H1 (cell line): ENCODE measurements around the gene NOC2L. TPM values are rescaled to one million over a fixed set of nuclear protein-coding genes. Genes with fewer than 3 reads are reported as not detected.

Experiments used
- CTCF ChIA-PET: fragments of 300-600 bp; sonication (Branson Sonifier 250); formaldehyde crosslinking; loops from one replicate; lab custom pipeline; 2021; ENCODE audit not compliant: partially characterized antibody; lab: Charles Lee
- POLR2A ChIA-PET: fragments of 300-600 bp; sonication (Branson Sonifier 250); formaldehyde crosslinking; loops from one replicate; lab custom pipeline; 2021; ENCODE audit warnings: inconsistent platforms; ENCODE audit not compliant: partially characterized antibody; lab: Charles Lee
- DNase-seq, 2 experiments: peaks; one replicate each; pipeline versions ENCODE4 v3.0.0 to v3.0.0-alpha.2; 2010 to 2022; ENCODE audit warnings: low spot score in 2 of 2, low read depth in 1 of 2, mixed read lengths in 1 of 2
- FAIRE-seq: peaks from 2 replicates; lab custom pipeline; 2011; peaks lifted over from hg19 to GRCh38; lab: Jason Lieb, UNC
- H2AFZ ChIP-seq: 2 replicates; pipeline ENCODE4 v1.8.1; 2012; ENCODE audit warnings: low read length, inconsistent platforms
- H2AK5ac ChIP-seq: 2 replicates; pipeline ENCODE4 v1.6.1; 2013; ENCODE audit warnings: low read depth, low read length
- H2BK120ac ChIP-seq: replicated peaks from 2 replicates; pipeline ENCODE3; 2013; ENCODE audit warnings: low read depth, low read length, inconsistent platforms
- H2BK12ac ChIP-seq: 2 replicates; pipeline ENCODE4 v1.6.1; 2013; ENCODE audit warnings: low read depth, low read length
- H2BK15ac ChIP-seq: 2 replicates; pipeline ENCODE4 v1.6.1; 2013; ENCODE audit warnings: low read length
- H2BK20ac ChIP-seq: 2 replicates; pipeline ENCODE4 v1.6.1; 2013; ENCODE audit warnings: low read length
- H2BK5ac ChIP-seq: 2 replicates; pipeline ENCODE4 v1.6.1; 2013; ENCODE audit warnings: low read depth, low read length
- H3K14ac ChIP-seq: 2 replicates; pipeline ENCODE4 v1.6.1; 2013; ENCODE audit warnings: inconsistent platforms; ENCODE audit not compliant: insufficient read length
- H3K18ac ChIP-seq: 2 replicates; pipeline ENCODE4 v1.6.1; 2013; ENCODE audit warnings: low read length; ENCODE audit errors: extremely low read depth
- H3K23ac ChIP-seq: 2 replicates; pipeline ENCODE4 v1.6.1; 2013; ENCODE audit warnings: inconsistent platforms; ENCODE audit not compliant: insufficient read length
- H3K23me2 ChIP-seq: 2 replicates; pipeline ENCODE4 v1.6.1; 2013; ENCODE audit warnings: low read depth, low read length
- H3K27ac ChIP-seq: 2 replicates; pipeline ENCODE4 v1.6.1; 2011; ENCODE audit warnings: low read depth, low read length, inconsistent platforms
- H3K27me3 ChIP-seq, 4 experiments: replicated peaks in 1 of 4; 1 replicate in 1 of 4; 2 replicates in 3 of 4; pipeline versions ENCODE4 v1.6.1 to v1.8.1; 2011 to 2013; ENCODE audit warnings: low read length in 3 of 4, mild to moderate bottlenecking in 3 of 4, inconsistent platforms in 2 of 4, mixed read lengths in 2 of 4, moderate library complexity in 1 of 4; ENCODE audit not compliant: control insufficient read depth in 3 of 4, insufficient read depth in 3 of 4; ENCODE audit errors: extremely low read depth in 1 of 4
- H3K36me3 ChIP-seq, 4 experiments: 2 replicates each; pipeline versions ENCODE4 v1.6.1 to v1.8.1; 2011 to 2013; ENCODE audit warnings: mild to moderate bottlenecking in 4 of 4, low read length in 3 of 4, moderate library complexity in 2 of 4, control low read depth in 1 of 4, inconsistent platforms in 1 of 4; ENCODE audit not compliant: insufficient read depth in 4 of 4, control insufficient read depth in 2 of 4
- H3K4ac ChIP-seq: replicated peaks from 2 replicates; pipeline ENCODE3; 2013; ENCODE audit warnings: low read length, low read depth, mixed read lengths, inconsistent platforms; ENCODE audit not compliant: insufficient read length
- H3K4me1 ChIP-seq, 4 experiments: replicated peaks in 1 of 4; 1 replicate in 1 of 4; 2 replicates in 3 of 4; pipeline versions ENCODE4 v1.6.1 to v1.8.1; 2011 to 2013; ENCODE audit warnings: low read length in 3 of 4, inconsistent platforms in 2 of 4, mixed read lengths in 1 of 4; ENCODE audit not compliant: insufficient read depth in 4 of 4, control insufficient read depth in 3 of 4
- H3K4me2 ChIP-seq, 2 experiments: 2 replicates each; pipeline versions ENCODE4 v1.6.1 to v1.8.1; 2011 to 2013; ENCODE audit warnings: low read depth in 2 of 2, low read length in 2 of 2, control low read depth in 1 of 2, inconsistent platforms in 1 of 2, mild to moderate bottlenecking in 1 of 2; ENCODE audit not compliant: insufficient read depth in 1 of 2
- H3K4me3 ChIP-seq, 4 experiments: fragments of 200-600, 300-600 bp in 1 of 4; sonication (generic), shearing (Covaris generic), sonication (Bioruptor Twin) in 1 of 4; 2 replicates each; pipeline versions ENCODE4 v1.5.1 to v1.8.1; 2011 to 2016; ENCODE audit warnings: low read length in 4 of 4, low read depth in 3 of 4, control low read depth in 2 of 4, inconsistent platforms in 2 of 4, mild to moderate bottlenecking in 2 of 4, mixed read lengths in 1 of 4, moderate library complexity in 1 of 4; ENCODE audit not compliant: insufficient read depth in 2 of 4; ENCODE audit errors: extremely low read depth in 1 of 4
- H3K56ac ChIP-seq: replicated peaks from 2 replicates; pipeline ENCODE3; 2013; ENCODE audit warnings: low read depth, mild to moderate bottlenecking, mixed read lengths, low read length, inconsistent platforms; ENCODE audit not compliant: insufficient read length
- H3K79me1 ChIP-seq: 2 replicates; pipeline ENCODE4 v1.6.1; 2013; ENCODE audit warnings: low read depth, low read length, control low read depth
- H3K79me2 ChIP-seq, 2 experiments: 2 replicates each; pipeline versions ENCODE4 v1.6.1 to v1.8.1; 2012 to 2013; ENCODE audit warnings: low read length in 2 of 2, mild to moderate bottlenecking in 2 of 2, inconsistent platforms in 1 of 2; ENCODE audit not compliant: insufficient read depth in 2 of 2, control insufficient read depth in 1 of 2
- H3K9ac ChIP-seq, 4 experiments: replicated peaks in 1 of 4; 1 replicate in 1 of 4; 2 replicates in 3 of 4; pipeline versions ENCODE4 v1.6.1 to v1.8.1; 2011 to 2013; ENCODE audit warnings: low read depth in 3 of 4, low read length in 3 of 4, control low read depth in 2 of 4, mild to moderate bottlenecking in 2 of 4, moderate library complexity in 2 of 4, inconsistent platforms in 1 of 4; ENCODE audit errors: extremely low read depth in 1 of 4
- H3K9me3 ChIP-seq, 2 experiments: 2 replicates each; pipeline versions ENCODE4 v1.6.1 to v1.8.1; 2012 to 2013; ENCODE audit warnings: mild to moderate bottlenecking in 2 of 2, moderate library complexity in 2 of 2, control low read depth in 1 of 2, inconsistent platforms in 1 of 2, low read depth in 1 of 2, low read length in 1 of 2, mixed read lengths in 1 of 2; ENCODE audit not compliant: insufficient read depth in 2 of 2
- H4K20me1 ChIP-seq, 2 experiments: replicated peaks in 1 of 2; 2 replicates each; pipeline versions ENCODE3 to v1.8.1; 2011 to 2013; ENCODE audit warnings: inconsistent platforms in 2 of 2, low read length in 2 of 2, mild to moderate bottlenecking in 1 of 2; ENCODE audit not compliant: insufficient read depth in 2 of 2, control insufficient read depth in 1 of 2
- H4K5ac ChIP-seq: 2 replicates; pipeline ENCODE4 v1.6.1; 2013; ENCODE audit warnings: low read length, low read depth, mixed read lengths, inconsistent platforms; ENCODE audit not compliant: insufficient read length
- H4K8ac ChIP-seq: 2 replicates; pipeline ENCODE4 v1.8.0; 2013; ENCODE audit warnings: mild to moderate bottlenecking, moderate library complexity, low read length, inconsistent platforms; ENCODE audit not compliant: insufficient read depth; ENCODE audit errors: extremely low read depth
- H4K91ac ChIP-seq: replicated peaks from 2 replicates; pipeline ENCODE3; 2013; ENCODE audit warnings: low read length, mixed read lengths, inconsistent platforms; ENCODE audit not compliant: insufficient read length
- BRCA1 ChIP-seq: IDR thresholded peaks from 2 replicates; pipeline ENCODE4 v1.6.1; 2012; ENCODE audit warnings: low read depth, low read length, improper control_type of control experiment
- EGR1 ChIP-seq: IDR thresholded peaks from 2 replicates; pipeline ENCODE4 v1.6.1; 2011; ENCODE audit warnings: low read depth, low read length, borderline replicate concordance
- EZH2 ChIP-seq: fragments of 200-600 bp; sonication (generic); IDR thresholded peaks from 2 replicates; pipeline ENCODE4 v1.7.1; 2012; ENCODE audit warnings: low read depth, mild to moderate bottlenecking, moderate library complexity, low read length, inconsistent platforms; ENCODE audit not compliant: severe bottlenecking
- HDAC6 ChIP-seq: IDR thresholded peaks from one replicate; pipeline ENCODE4 v1.7.1; 2012; ENCODE audit warnings: low read depth, mild to moderate bottlenecking, inconsistent platforms, low read length, moderate library complexity
- RBBP5 ChIP-seq: IDR thresholded peaks from 2 replicates; pipeline ENCODE4 v1.7.1; 2012; ENCODE audit warnings: low read depth, mild to moderate bottlenecking, inconsistent platforms, low read length, moderate library complexity, borderline replicate concordance
- SUZ12 ChIP-seq: fragments of 200-600 bp; sonication (generic); IDR thresholded peaks from 2 replicates; pipeline ENCODE4 v1.6.1; 2012; ENCODE audit warnings: mild to moderate bottlenecking, inconsistent platforms, low read length, moderate library complexity, mixed read lengths
- WGBS, 2 experiments: shearing (Covaris generic) in 1 of 2; methylation state at CpG; one replicate each; pipeline versions ENCODE4 v1.1.6 to v1.1.7; 2013 to 2015; ENCODE audit warnings: low lambda C conversion rate in 2 of 2, mixed read lengths in 2 of 2, inconsistent platforms in 1 of 2, low coverage in 1 of 2, missing lambda C conversion rate in 1 of 2; ENCODE audit not compliant: insufficient replicate concordance in 2 of 2, insufficient coverage in 1 of 2, insufficient read length in 1 of 2; ENCODE audit errors: extremely low coverage in 1 of 2, missing lambda C conversion rate in 1 of 2; 5-methylcytosine and 5-hydroxymethylcytosine counted together
- polyA plus RNA-seq, 7 experiments: library from polyadenylated mRNA; depleted of rRNA in 3 of 7; stranded (reverse) in 5 of 7; unstranded in 2 of 7; fragments of >200 nt in 5 of 7; fragments of 200-250 nt in 2 of 7; gene quantifications; 1 replicate in 5 of 7; 2 replicates in 1 of 7; 4 replicates in 1 of 7; pipeline versions ENCODE4 v1.2.1 to v1.2.3, GENCODE V29; 2011 to 2013; ENCODE audit warnings: missing spikeins in 2 of 7, mixed read lengths in 2 of 7
- total RNA-seq: library from RNA; stranded (reverse); fragmentation: NEBNext Ultra II Directional; extraction: Animal tissue kit (Norgen Biotek cat#: 25700); gene quantifications from 2 replicates; pipeline ENCODE4 v1.2.1, GENCODE V29; 2021

Gene NOC2L
- total and polyA plus RNA-seq, 2 of the 8 experiments (the other 6 are each of a cell fraction or from before 2014, with no cell fraction given): 74.7 to 130 TPM

GRCh38 chr1:940107-941014, 18.7 kb downstream of the NOC2L start:
- Histone ChIP-seq H2BK15ac (no peak overlapping the region), H3K79me1 (no peaks in the 10 kb centered on the region), H3K79me2 (no peaks in the 10 kb centered on the region), H3K18ac (no peak overlapping the region; the same call in 1 of the 2 replicates), H2AK5ac (no peak overlapping the region), H2BK120ac (no peak overlapping the region), H3K14ac (no peak overlapping the region), H4K8ac (no peak overlapping the region), H3K4me1 (peaks cover 3 to 42% (median 26%) of the 10 kb centered on the region in 4 experiments), H3K27ac (no peak overlapping the region), H3K4ac (no peak overlapping the region), H4K5ac (no peak overlapping the region), H3K4me2 (peak overlapping the region; percentile 71 to 83), H3K23ac (no peak overlapping the region), H3K9me3 (no peaks in the 10 kb centered on the region)
- POLR2A ChIA-PET: interaction anchor here (0.6 to 9.5 kb wide), 14 partner anchors 8 to 119 kb away, joined by 3 to 65 read pairs (median 4); partner anchors contain the start of genes NOC2L and SAMD11
- no peak for DNase-seq
- FAIRE-seq: no peak
- TF ChIP-seq EGR1 (0 out of 2 replicates have a peak, but pooled peaks have one; percentile 7), HDAC6 (no peak), RBBP5 (0 out of 2 replicates have a peak, but pooled peaks have one; percentile 32), BRCA1 (no peak), EZH2 (peak; percentile 95), SUZ12 (peak; percentile 85; the same call in 1 of the 2 replicates)
- TF ChIP-seq, all 59 proteins: peak for 4
- no peak overlapping the region for H2BK20ac ChIP-seq
- peaks cover 0 to 6% (median 3%) of the 10 kb centered on the region in 4 experiments; a peak in 2 of 8 replicates for H3K36me3 ChIP-seq
- H2AFZ ChIP-seq: no peak overlapping the region
- H3K9ac ChIP-seq: no peak overlapping the region
- peaks cover 70 to 80% (median 78%) of the 10 kb centered on the region in 4 experiments for H3K27me3 ChIP-seq
- H4K91ac ChIP-seq: no peak overlapping the region
- CTCF ChIA-PET: interaction anchor here (1.1 to 5.3 kb wide), 10 partner anchors 10 to 219 kb away, joined by 3 to 45 read pairs (median 9); partner anchors contain the start of gene NOC2L
- H2BK5ac ChIP-seq: no peak overlapping the region; the same call in 1 of the 2 replicates
- H4K20me1 ChIP-seq: peaks cover 13 to 35% of the 10 kb centered on the region in 2 experiments
- peaks cover 7% of the 10 kb centered on the region; the same call in 1 of the 2 replicates for H3K23me2 ChIP-seq
- 4% methylated on average over 45 of the region's 86 CpGs; no CpG with 5 or more reads in 1 of the 2 experiments for WGBS, 2 experiments
- peak overlapping the region; percentile 39; the same call in 1 of the 2 replicates for H2BK12ac ChIP-seq
- peak overlapping the region; percentile 9 to 59 (median 16); a peak in 6 of 8 replicates for H3K4me3 ChIP-seq
- no peak overlapping the region for H3K56ac ChIP-seq
